WTC11 (cell line): Measurements from ENCODE around the gene CDC6. TPM values are rescaled to one million over a fixed set of nuclear protein-coding genes. Genes with fewer than 3 reads are reported as not detected.
A peak's percentile ranks its signal among the peaks of the same experiment; 100 is the strongest.

Source experiments
- ATAC-seq: fragments of 200-7000 bp; cut with Tn5 transposase; 2 replicates; pipeline ENCODE4 v1.10.0; 2021; ENCODE audit warnings: mild to moderate bottlenecking, moderate library complexity
- CTCF ChIA-PET: fragments of 300-600 bp; sonication (Branson Sonifier 250); formaldehyde crosslinking; loops from one replicate; lab custom pipeline; 2021; ENCODE audit warnings: antibody characterized with exemption; lab: Charles Lee
- POLR2A ChIA-PET: fragments of 350-600 bp; sonication (Branson Sonifier 250); formaldehyde crosslinking; loops from one replicate; lab custom pipeline; 2021; ENCODE audit warnings: antibody characterized with exemption; lab: Charles Lee
- DNase-seq: peaks from one replicate; pipeline ENCODE4 v3.0.0; 2021; ENCODE audit warnings: low spot score
- H3K27ac Mint-ChIP-seq: 2 replicates; pipeline ENCODE4 v1.8.0; 2021; ENCODE audit warnings: mixed read lengths
- H3K27me3 Mint-ChIP-seq: 2 replicates; pipeline ENCODE4 v1.8.0; 2021; ENCODE audit warnings: low read depth, mild to moderate bottlenecking, moderate library complexity, mixed read lengths
- H3K36me3 Mint-ChIP-seq: 2 replicates; pipeline ENCODE4 v1.8.0; 2021; ENCODE audit warnings: mixed read lengths
- H3K4me1 Mint-ChIP-seq: 2 replicates; pipeline ENCODE4 v1.8.0; 2022; ENCODE audit warnings: mixed read lengths
- H3K4me3 Mint-ChIP-seq: 2 replicates; pipeline ENCODE4 v1.8.0; 2021; ENCODE audit warnings: mild to moderate bottlenecking, moderate library complexity, mixed read lengths
- H3K9me3 Mint-ChIP-seq: 2 replicates; pipeline ENCODE4 v1.8.0; 2021; ENCODE audit warnings: mixed read lengths
- ETV6 ChIP-seq: sonication (generic); formaldehyde crosslinking; IDR thresholded peaks from 2 replicates; pipeline ENCODE4 v1.8.1; 2022; ENCODE audit warnings: mild to moderate bottlenecking, missing genetic modification reagents
- GABPB1 ChIP-seq: sonication (generic); formaldehyde crosslinking; IDR thresholded peaks from 2 replicates; pipeline ENCODE4 v1.8.1; 2023; ENCODE audit warnings: mild to moderate bottlenecking, missing genetic modification reagents
- IRF2 ChIP-seq: sonication (generic); formaldehyde crosslinking; IDR thresholded peaks from 2 replicates; pipeline ENCODE4 v1.8.0; 2022; ENCODE audit warnings: low read depth, missing genetic modification reagents, borderline replicate concordance
- MYBL2 ChIP-seq: sonication (generic); formaldehyde crosslinking; IDR thresholded peaks from 2 replicates; pipeline ENCODE4 v1.8.1; 2023; ENCODE audit warnings: mild to moderate bottlenecking, moderate library complexity, missing genetic modification reagents
- NR2C2 ChIP-seq: sonication (generic); formaldehyde crosslinking; IDR thresholded peaks from 2 replicates; pipeline ENCODE4 v1.8.0; 2022; ENCODE audit warnings: mild to moderate bottlenecking, missing genetic modification reagents
- PRRX2 ChIP-seq: fragments of 250-450 bp; sonication (Bioruptor Pico); IDR thresholded peaks from 2 replicates; pipeline ENCODE4 v1.8.0; 2021; ENCODE audit warnings: mild to moderate bottlenecking
- SMAD3 ChIP-seq: sonication (generic); formaldehyde crosslinking; IDR thresholded peaks from 2 replicates; pipeline ENCODE4 v1.8.0; 2022; ENCODE audit warnings: missing genetic modification reagents, mild to moderate bottlenecking, borderline replicate concordance
- TEAD4 ChIP-seq: sonication (generic); formaldehyde crosslinking; IDR thresholded peaks from 2 replicates; pipeline ENCODE4 v1.8.0; 2022; ENCODE audit warnings: mild to moderate bottlenecking, missing genetic modification reagents
- ZNF263 ChIP-seq: sonication (generic); formaldehyde crosslinking; IDR thresholded peaks from 2 replicates; pipeline ENCODE4 v1.8.1; 2022; ENCODE audit warnings: low read depth, mild to moderate bottlenecking, moderate library complexity, missing genetic modification reagents
- total RNA-seq: library from RNA; stranded (reverse); gene quantifications from 3 replicates; pipeline ENCODE4 v1.2.3, GENCODE V29; 2021
- TF ChIP-seq, protein P1 (sequence below): fragments of 250-450 bp; sonication (Bioruptor Pico); IDR thresholded peaks from 2 replicates; pipeline ENCODE4 v1.9.0; 2021; ENCODE audit warnings: mild to moderate bottlenecking
- TF ChIP-seq, protein P2 (sequence below): sonication (generic); formaldehyde crosslinking; IDR thresholded peaks from 2 replicates; pipeline ENCODE4 v1.8.0; 2022; ENCODE audit warnings: mild to moderate bottlenecking, missing genetic modification reagents
- TF ChIP-seq, protein P3 (sequence below): sonication (generic); formaldehyde crosslinking; IDR thresholded peaks from 2 replicates; pipeline ENCODE4 v1.8.1; 2022; ENCODE audit warnings: missing genetic modification reagents, borderline replicate concordance
- TF ChIP-seq, protein P4 (sequence below): fragments of 250-450 bp; sonication (Bioruptor Pico); IDR thresholded peaks from 2 replicates; pipeline ENCODE4 v1.8.0; 2021; ENCODE audit warnings: mild to moderate bottlenecking
- TF ChIP-seq, protein P5 (sequence below): sonication (generic); formaldehyde crosslinking; IDR thresholded peaks from 2 replicates; pipeline ENCODE4 v1.8.1; 2023; ENCODE audit warnings: mild to moderate bottlenecking, missing genetic modification reagents

CDC6 gene
- total RNA-seq, 1 experiment from 2014 or later: 125 TPM

DNA sequence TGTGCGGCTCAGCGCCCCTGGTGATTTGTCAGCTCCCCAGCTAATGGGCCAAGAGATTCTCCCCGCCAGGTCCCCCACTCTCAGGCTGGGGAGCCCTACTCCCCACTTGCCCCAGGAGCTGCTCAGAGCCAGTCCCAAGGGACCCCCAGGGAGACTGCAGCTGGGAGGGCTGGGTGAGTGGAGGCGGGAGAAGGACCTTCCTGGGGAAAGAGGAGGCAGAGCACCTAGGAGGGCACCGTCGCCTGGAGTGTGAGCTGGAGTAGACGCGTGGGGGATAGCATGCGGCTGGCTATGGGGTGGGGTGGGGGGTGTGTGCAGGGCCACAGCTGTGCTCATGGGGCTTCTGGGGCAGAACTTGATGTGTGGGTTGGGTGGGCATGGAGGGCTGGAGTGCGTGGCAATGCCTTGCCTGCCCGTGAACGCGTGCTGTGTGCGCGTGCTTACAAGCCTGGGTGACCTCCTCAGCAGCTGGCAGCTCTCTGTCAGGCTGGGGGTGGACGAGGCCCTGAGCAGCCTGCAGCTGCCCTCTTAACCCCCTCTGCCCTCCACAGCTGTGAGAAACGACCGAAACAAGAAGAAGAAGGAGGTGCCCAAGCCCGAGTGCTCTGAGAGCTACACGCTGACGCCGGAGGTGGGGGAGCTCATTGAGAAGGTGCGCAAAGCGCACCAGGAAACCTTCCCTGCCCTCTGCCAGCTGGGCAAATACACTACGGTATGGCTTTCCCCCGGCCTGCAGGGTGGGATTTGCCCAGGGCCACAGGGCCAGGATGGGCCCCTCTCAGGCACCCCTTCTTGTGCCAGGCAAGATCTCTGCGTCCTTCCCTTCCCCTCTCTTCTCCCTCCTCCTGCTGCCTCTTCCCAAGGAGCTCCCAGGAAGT is 63.9 kb downstream of the CDC6 start (continued):
- no peak for TF ChIP-seq PRRX2 (CRISPR knock-in tag)
- no peak for TF ChIP-seq ETV6 (CRISPR knock-in tag)
- TF ChIP-seq MYBL2 (CRISPR knock-in tag): no peak
- TF ChIP-seq IRF2 (CRISPR knock-in tag): no peak
- TF ChIP-seq, protein P1, sequence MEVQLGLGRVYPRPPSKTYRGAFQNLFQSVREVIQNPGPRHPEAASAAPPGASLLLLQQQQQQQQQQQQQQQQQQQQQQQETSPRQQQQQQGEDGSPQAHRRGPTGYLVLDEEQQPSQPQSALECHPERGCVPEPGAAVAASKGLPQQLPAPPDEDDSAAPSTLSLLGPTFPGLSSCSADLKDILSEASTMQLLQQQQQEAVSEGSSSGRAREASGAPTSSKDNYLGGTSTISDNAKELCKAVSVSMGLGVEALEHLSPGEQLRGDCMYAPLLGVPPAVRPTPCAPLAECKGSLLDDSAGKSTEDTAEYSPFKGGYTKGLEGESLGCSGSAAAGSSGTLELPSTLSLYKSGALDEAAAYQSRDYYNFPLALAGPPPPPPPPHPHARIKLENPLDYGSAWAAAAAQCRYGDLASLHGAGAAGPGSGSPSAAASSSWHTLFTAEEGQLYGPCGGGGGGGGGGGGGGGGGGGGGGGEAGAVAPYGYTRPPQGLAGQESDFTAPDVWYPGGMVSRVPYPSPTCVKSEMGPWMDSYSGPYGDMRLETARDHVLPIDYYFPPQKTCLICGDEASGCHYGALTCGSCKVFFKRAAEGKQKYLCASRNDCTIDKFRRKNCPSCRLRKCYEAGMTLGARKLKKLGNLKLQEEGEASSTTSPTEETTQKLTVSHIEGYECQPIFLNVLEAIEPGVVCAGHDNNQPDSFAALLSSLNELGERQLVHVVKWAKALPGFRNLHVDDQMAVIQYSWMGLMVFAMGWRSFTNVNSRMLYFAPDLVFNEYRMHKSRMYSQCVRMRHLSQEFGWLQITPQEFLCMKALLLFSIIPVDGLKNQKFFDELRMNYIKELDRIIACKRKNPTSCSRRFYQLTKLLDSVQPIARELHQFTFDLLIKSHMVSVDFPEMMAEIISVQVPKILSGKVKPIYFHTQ (CRISPR knock-in tag): no peak
- TF ChIP-seq, protein P2, sequence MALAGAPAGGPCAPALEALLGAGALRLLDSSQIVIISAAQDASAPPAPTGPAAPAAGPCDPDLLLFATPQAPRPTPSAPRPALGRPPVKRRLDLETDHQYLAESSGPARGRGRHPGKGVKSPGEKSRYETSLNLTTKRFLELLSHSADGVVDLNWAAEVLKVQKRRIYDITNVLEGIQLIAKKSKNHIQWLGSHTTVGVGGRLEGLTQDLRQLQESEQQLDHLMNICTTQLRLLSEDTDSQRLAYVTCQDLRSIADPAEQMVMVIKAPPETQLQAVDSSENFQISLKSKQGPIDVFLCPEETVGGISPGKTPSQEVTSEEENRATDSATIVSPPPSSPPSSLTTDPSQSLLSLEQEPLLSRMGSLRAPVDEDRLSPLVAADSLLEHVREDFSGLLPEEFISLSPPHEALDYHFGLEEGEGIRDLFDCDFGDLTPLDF (CRISPR knock-in tag): no peak

DNA sequence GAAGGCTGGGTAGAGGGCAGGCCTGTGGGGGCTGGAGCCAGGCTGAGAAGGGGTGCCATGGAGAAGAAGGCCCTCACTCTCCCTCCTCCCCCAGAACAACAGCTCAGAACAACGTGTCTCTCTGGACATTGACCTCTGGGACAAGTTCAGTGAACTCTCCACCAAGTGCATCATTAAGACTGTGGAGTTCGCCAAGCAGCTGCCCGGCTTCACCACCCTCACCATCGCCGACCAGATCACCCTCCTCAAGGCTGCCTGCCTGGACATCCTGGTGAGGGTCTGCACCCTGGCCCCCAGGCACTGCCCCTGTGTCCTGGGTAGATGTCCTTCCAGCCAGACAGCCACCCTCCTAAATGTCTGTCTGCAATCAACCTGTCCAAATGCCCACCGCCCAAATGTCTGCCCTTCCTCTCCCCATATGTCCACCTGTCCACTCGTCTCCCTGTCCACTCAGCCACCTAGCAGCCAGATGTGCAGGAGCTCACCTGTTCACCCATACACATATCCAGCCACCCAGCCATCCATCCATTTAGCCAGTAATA is 64.6 kb downstream of the CDC6 start:
- Mint-ChIP-seq H3K36me3 (peaks cover 18% of the 10 kb centered on the region), H3K27ac (no peak overlapping the region), H3K27me3 (peaks cover 27% of the 10 kb centered on the region), H3K4me1 (peaks cover 68% of the 10 kb centered on the region), H3K9me3 (no peaks in the 10 kb centered on the region), H3K4me3 (no peak overlapping the region; the same call in 1 of the 2 replicates)
- CTCF ChIA-PET: interaction anchor here (0.6 to 6.2 kb wide), 9 partner anchors 12 to 181 kb away, joined by 3 to 259 read pairs (median 3); partner anchors contain the start of genes CDC6, GJD3, RARA and WIPF2
- no peak for DNase-seq
- ATAC-seq: no peak
- TF ChIP-seq, protein P3, sequence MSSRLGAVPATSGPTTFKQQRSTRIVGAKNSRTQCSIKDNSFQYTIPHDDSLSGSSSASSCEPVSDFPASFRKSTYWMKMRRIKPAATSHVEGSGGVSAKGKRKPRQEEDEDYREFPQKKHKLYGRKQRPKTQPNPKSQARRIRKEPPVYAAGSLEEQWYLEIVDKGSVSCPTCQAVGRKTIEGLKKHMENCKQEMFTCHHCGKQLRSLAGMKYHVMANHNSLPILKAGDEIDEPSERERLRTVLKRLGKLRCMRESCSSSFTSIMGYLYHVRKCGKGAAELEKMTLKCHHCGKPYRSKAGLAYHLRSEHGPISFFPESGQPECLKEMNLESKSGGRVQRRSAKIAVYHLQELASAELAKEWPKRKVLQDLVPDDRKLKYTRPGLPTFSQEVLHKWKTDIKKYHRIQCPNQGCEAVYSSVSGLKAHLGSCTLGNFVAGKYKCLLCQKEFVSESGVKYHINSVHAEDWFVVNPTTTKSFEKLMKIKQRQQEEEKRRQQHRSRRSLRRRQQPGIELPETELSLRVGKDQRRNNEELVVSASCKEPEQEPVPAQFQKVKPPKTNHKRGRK (CRISPR knock-in tag): no peak
- TF ChIP-seq, protein P4, sequence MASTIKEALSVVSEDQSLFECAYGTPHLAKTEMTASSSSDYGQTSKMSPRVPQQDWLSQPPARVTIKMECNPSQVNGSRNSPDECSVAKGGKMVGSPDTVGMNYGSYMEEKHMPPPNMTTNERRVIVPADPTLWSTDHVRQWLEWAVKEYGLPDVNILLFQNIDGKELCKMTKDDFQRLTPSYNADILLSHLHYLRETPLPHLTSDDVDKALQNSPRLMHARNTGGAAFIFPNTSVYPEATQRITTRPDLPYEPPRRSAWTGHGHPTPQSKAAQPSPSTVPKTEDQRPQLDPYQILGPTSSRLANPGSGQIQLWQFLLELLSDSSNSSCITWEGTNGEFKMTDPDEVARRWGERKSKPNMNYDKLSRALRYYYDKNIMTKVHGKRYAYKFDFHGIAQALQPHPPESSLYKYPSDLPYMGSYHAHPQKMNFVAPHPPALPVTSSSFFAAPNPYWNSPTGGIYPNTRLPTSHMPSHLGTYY: no peak
- no peak for TF ChIP-seq NR2C2 (CRISPR knock-in tag)
- TF ChIP-seq, protein P5, sequence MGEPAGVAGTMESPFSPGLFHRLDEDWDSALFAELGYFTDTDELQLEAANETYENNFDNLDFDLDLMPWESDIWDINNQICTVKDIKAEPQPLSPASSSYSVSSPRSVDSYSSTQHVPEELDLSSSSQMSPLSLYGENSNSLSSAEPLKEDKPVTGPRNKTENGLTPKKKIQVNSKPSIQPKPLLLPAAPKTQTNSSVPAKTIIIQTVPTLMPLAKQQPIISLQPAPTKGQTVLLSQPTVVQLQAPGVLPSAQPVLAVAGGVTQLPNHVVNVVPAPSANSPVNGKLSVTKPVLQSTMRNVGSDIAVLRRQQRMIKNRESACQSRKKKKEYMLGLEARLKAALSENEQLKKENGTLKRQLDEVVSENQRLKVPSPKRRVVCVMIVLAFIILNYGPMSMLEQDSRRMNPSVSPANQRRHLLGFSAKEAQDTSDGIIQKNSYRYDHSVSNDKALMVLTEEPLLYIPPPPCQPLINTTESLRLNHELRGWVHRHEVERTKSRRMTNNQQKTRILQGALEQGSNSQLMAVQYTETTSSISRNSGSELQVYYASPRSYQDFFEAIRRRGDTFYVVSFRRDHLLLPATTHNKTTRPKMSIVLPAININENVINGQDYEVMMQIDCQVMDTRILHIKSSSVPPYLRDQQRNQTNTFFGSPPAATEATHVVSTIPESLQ: no peak
- TF ChIP-seq, all 79 proteins: peak for 0
- POLR2A ChIA-PET: no interaction called here

DNA sequence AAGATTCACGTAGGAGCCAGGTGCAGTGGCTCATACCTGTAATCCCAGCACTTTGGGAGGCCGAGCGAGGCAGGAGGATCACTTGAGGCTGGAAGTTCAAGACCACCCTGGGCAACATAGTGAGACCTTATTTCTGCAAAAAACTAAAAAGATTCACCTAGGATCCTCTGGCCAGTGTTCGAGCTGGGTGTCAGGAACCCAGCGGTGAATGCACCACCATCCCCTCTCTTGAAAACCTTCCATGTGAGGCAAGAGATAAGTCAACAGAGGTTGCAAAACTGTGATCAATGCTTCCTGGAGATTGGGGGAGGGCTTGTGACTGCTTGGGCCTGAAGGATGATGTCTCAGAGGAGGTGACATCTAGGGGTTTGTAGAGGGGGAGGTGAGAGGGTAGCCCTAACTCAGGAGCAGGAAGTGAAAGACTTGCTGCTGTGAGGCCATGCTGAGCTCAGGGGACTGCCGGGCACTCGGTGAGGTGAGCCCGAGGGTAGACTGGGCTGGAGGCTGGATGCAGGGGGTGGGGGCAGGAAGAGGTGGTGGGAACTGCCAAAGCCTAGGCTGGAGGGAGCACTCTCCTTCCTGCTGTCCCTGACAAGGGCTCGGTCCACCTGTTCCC is 65.2 kb downstream of the CDC6 start:
- H3K4me1 Mint-ChIP-seq: peaks cover 62% of the 10 kb centered on the region
- H3K9me3 Mint-ChIP-seq: no peaks in the 10 kb centered on the region
- H3K4me3 Mint-ChIP-seq: no peak overlapping the region
- ATAC-seq: no peak
- peaks cover 25% of the 10 kb centered on the region for H3K27me3 Mint-ChIP-seq
- TF ChIP-seq TEAD4 (CRISPR knock-in tag) (no peak), GABPB1 (CRISPR knock-in tag) (peak; percentile 91), SMAD3 (no peak), ZNF263 (CRISPR knock-in tag) (no peak)
- TF ChIP-seq, all 79 proteins: peak for 1
- ChIA-PET CTCF (interaction anchor here (0.6 to 6.2 kb wide), 7 partner anchors 12 to 180 kb away, joined by 3 to 259 read pairs (median 3); partner anchors contain the start of genes CDC6, RARA and WIPF2), POLR2A (no interaction called here)
- DNase-seq: no peak
- H3K36me3 Mint-ChIP-seq: peaks cover 18% of the 10 kb centered on the region
- no peak overlapping the region for H3K27ac Mint-ChIP-seq
